ENCODE measurements around the gene ARCN1.

DNA sequence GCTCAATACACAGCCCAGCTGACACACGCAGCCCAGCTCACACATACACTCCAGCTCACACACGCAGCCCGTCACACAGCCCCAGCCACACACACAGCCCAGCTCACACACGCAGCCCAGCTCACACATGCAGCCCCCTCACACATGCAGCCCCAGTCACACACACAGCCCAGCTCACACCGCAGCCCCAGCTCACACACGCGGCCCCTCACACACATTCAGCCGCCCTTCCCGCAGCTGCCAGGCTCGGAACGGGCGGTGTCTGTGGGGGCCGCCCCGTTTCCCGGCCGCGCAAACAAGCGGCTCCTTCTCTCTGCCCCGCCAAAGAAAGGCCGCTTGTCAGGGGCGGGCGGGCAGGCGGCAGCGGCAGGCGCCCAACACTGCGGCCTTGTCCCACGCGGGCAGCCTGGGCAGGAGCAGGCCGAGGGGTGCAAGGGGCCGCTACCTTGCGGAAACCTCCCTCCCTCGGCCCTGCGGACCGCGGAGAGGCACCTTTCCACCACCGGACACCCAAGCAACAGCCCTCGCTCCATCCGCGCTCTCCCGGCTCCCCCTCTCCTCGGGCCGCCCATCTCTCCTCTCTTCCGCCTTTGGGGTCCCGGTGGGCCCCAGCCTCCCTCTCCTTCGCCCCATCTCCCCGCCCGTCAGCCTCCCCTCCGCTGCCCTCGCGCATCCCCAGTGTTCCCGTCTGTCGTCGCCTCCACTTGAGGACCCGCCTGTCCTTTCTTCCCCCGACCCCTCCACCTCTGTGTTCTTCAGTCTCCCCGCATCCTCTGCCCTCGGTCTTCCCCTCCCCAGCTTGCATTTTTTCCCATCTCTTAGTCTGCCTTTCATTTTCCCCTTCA, 37.4 kb downstream of the ARCN1 start:
- TF ChIP-seq POLR2AphosphoS5 (IDR thresholded peaks at IDR 0.05; ENCODE audit: low read depth, low read length) (no peak), POLR2A (IDR thresholded peaks at IDR 0.05; ENCODE audit: low read depth, low read length) (no peak)
